GM10266 (cell line): ENCODE measurements around the gene FUT8.

ENCODE experiments used
- DNase-seq: peaks from one replicate; pipeline ENCODE4 v3.0.0; 2012; ENCODE audit errors: extremely low spot score
- CTCF ChIP-seq: IDR thresholded peaks from 2 replicates; pipeline ENCODE4 v1.5.1; 2012; ENCODE audit warnings: mild to moderate bottlenecking, low read depth; ENCODE audit not compliant: control insufficient read depth, insufficient read depth; ENCODE audit errors: missing control alignments

Gene FUT8

GRCh38 chr14:65433157-65433556 lies 20.6 kb downstream of the FUT8 start:
- no peak for TF ChIP-seq CTCF
- no peak for DNase-seq

DNA sequence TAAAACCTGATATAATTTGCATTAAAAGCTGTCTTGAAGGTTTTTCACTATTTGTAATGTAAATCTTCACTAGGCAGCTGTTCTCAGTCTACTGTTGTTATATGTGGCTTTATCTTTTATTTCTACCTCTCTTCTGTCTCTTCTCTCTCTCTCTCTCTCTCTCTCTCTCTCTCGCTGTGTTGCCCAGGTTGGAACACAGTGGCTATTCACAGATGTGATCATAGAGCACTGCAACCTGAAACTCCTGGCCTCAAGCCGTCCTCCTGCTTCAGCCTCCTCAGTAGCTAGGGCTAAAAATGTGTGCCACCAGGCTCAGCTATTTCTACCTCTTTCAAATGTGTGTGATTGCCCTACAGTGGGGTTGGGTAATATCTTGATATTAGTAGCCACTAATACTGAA lies 21.1 kb downstream of the FUT8 start:
- no peak for TF ChIP-seq CTCF
- no peak for DNase-seq

DNA sequence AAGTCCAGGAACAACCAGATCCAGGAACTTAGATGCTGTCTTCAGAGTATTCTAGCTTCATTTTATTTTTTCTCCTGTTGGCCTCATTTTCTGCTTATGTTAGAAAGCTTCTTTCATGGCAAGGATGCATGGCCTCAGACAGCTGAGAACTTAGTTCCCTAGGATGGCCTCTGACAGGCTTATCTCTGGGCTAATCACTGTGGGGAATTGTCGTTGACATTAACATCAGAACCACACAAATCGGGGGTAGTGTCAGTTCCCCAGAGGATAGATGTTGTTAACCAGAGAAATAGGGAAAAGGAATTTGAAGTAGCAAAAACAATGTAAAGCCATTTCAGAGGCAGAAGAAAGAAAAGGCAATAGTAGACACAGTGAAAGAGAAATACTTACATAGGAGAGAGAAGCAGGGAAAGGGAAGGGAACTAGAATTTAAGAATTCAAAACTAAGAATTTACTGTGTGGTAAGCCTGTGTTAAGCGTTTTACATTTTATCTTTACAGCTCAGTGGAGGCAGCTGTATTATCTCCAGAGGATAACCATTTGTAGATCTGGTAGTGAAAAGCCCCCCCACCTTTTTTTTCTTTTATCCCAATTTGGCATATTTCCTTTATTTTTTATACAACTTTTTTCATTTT lies 21.8 kb downstream of the FUT8 start:
- DNase-seq, result no peak
- TF ChIP-seq CTCF, result no peak

DNA sequence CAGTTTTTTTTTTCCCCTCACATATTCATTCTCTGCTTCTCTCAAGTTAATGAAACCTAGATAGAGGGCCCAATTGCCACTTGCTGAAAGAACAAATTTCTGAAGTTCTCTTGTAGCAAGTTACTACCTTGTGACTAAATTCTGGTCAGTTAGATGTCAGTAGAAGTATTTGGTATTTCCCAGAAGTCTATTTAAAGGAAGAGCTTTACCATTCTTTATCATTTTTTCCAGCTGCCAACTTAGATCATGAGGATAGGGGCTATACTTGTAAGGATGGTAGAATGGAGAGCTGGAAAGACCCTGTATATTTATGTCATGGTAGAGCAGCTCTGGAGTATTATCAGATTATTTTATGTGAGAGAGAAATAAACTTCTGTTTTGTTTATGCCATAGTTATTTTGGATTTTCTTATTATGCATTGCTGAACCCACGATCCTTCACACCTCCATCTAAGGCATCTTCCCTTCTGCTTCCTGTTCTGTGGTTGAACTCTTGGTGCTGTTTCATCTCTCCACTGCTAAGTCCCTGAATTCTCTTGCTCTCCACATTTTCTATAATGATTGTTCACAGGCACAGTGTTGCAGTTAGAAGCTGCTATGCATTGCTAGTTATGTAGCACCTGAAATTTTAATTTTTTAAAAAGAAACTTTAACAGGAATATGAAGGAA lies 25.9 kb downstream of the FUT8 start:
- no peak for DNase-seq
- TF ChIP-seq CTCF, result no peak

- no peak for DNase-seq
- no peak for TF ChIP-seq CTCF
Measured at GRCh38 chr14:65439117-65439516, 26.6 kb downstream of the FUT8 start.

- no peak for DNase-seq
Measured at GRCh38 chr14:65440230-65440629, 27.7 kb downstream of the FUT8 start.

More at GRCh38 chr14:65440230-65440629, 27.7 kb downstream of the FUT8 start:
- TF ChIP-seq CTCF, result no peak
